Neural progenitor cell (in vitro differentiated cells): Measurements from ENCODE around the gene COL4A5. TPM values are rescaled to one million over a fixed set of nuclear protein-coding genes. Genes with fewer than 3 reads are reported as not detected.

Experiments
- DNase-seq: peaks from one replicate; pipeline ENCODE4 v3.0.0-alpha.2; 2016; ENCODE audit warnings: low spot score
- H2AFZ ChIP-seq: fragments of 200-600 bp; sonication (generic); replicated peaks from 2 replicates; pipeline ENCODE4 v1.6.1; 2016; ENCODE audit warnings: antibody characterized with exemption
- H3F3A ChIP-seq: fragments of 200-600 bp; sonication (generic); 2 replicates; pipeline ENCODE4 v1.6.1; 2016; ENCODE audit warnings: antibody characterized with exemption, low read depth
- H3K27ac ChIP-seq: fragments of 200-600 bp; sonication (generic); 2 replicates; pipeline ENCODE4 v1.5.1; 2016; ENCODE audit warnings: mild to moderate bottlenecking
- H3K27me3 ChIP-seq: fragments of 200-600 bp; sonication (generic); 2 replicates; pipeline ENCODE4 v1.6.1; 2016; ENCODE audit warnings: mild to moderate bottlenecking, moderate library complexity
- H3K36me3 ChIP-seq: fragments of 200-600 bp; sonication (generic); 2 replicates; pipeline ENCODE4 v1.5.1; 2016
- H3K4me1 ChIP-seq: fragments of 200-600 bp; sonication (generic); 2 replicates; pipeline ENCODE4 v1.6.1; 2016; ENCODE audit warnings: mixed run types
- H3K4me2 ChIP-seq: fragments of 200-600 bp; sonication (generic); 2 replicates; pipeline ENCODE4 v1.6.1; 2016
- H3K4me3 ChIP-seq: fragments of 200-600 bp; sonication (generic); 2 replicates; pipeline ENCODE4 v1.5.1; 2016
- H3K79me2 ChIP-seq: fragments of 200-600 bp; sonication (generic); 2 replicates; pipeline ENCODE4 v1.6.1; 2016; ENCODE audit warnings: low read depth
- H3K9ac ChIP-seq: fragments of 200-600 bp; sonication (generic); 2 replicates; pipeline ENCODE4 v1.6.1; 2016
- H3K9me3 ChIP-seq: fragments of 200-600 bp; sonication (generic); 2 replicates; pipeline ENCODE4 v1.5.1; 2016; ENCODE audit warnings: low read depth
- H4K20me1 ChIP-seq: fragments of 200-600 bp; sonication (generic); 2 replicates; pipeline ENCODE4 v1.6.1; 2016; ENCODE audit warnings: low read depth
- H3K27ac Mint-ChIP-seq: 3 replicates; pipeline ENCODE4 v1.8.0; 2021; ENCODE audit warnings: mixed read lengths
- H3K27me3 Mint-ChIP-seq: 2 replicates; pipeline ENCODE4 v1.8.0; 2022; ENCODE audit warnings: low read depth, mild to moderate bottlenecking, inconsistent platforms, moderate library complexity, mixed read lengths; ENCODE audit not compliant: insufficient read depth
- H3K36me3 Mint-ChIP-seq: 3 replicates; pipeline ENCODE4 v1.8.0; 2021; ENCODE audit warnings: mixed read lengths
- H3K4me1 Mint-ChIP-seq: 3 replicates; pipeline ENCODE4 v1.8.0; 2021; ENCODE audit warnings: mixed read lengths
- H3K4me3 Mint-ChIP-seq: 3 replicates; pipeline ENCODE4 v1.8.0; 2021; ENCODE audit warnings: mild to moderate bottlenecking, moderate library complexity, mixed read lengths
- H3K9me3 Mint-ChIP-seq: 3 replicates; pipeline ENCODE4 v1.8.0; 2020; ENCODE audit warnings: mixed read lengths
- CTCF ChIP-seq: fragments of 200-600 bp; sonication (generic); IDR thresholded peaks from 2 replicates; pipeline ENCODE4 v1.5.1; 2017; ENCODE audit warnings: antibody characterized with exemption, mild to moderate bottlenecking
- EZH2 ChIP-seq: fragments of 200-600 bp; sonication (generic); IDR thresholded peaks from 2 replicates; pipeline ENCODE4 v1.6.1; 2017; ENCODE audit warnings: antibody characterized with exemption, mild to moderate bottlenecking, moderate library complexity
- EZH2phosphoT487 ChIP-seq: fragments of 200-600 bp; sonication (generic); IDR thresholded peaks from 2 replicates; pipeline ENCODE4 v1.6.1; 2017; ENCODE audit warnings: antibody characterized with exemption
- total RNA-seq: library from RNA; depleted of rRNA; stranded (reverse); fragments of >200 nt; gene quantifications from 2 replicates; pipeline ENCODE4 v1.2.3, GENCODE V29; 2015; ENCODE audit warnings: low replicate concordance

Gene COL4A5
- total RNA-seq, 1 donor from 2014 or later = 115 TPM

- Histone ChIP-seq H3K9me3 (peaks cover 4% of the 10 kb centered on the region), H3K79me2 (no peaks in the 10 kb centered on the region), H3K36me3 (no peaks in the 10 kb centered on the region), H3K9ac (no peak overlapping the region), H3F3A (no peaks in the 10 kb centered on the region), H3K4me3 (no peak overlapping the region), H3K27ac (no peak overlapping the region), H4K20me1 (no peaks in the 10 kb centered on the region), H3K27me3 (no peaks in the 10 kb centered on the region), H3K4me2 (no peak overlapping the region), H2AFZ (no peak overlapping the region), H3K4me1 (no peaks in the 10 kb centered on the region)
- Mint-ChIP-seq H3K27me3 (no peaks in the 10 kb centered on the region), H3K4me1 (no peaks in the 10 kb centered on the region), H3K27ac (no peak overlapping the region), H3K9me3 (peaks cover 34% of the 10 kb centered on the region), H3K36me3 (peaks cover 70% of the 10 kb centered on the region), H3K4me3 (no peak overlapping the region)
- DNase-seq = no peak
- TF ChIP-seq EZH2phosphoT487 = no peak
- no peak for TF ChIP-seq CTCF
- TF ChIP-seq EZH2 = no peak
Observed at GRCh38 chrX:108516184-108516583, 76.5 kb downstream of the COL4A5 start.

- peaks cover 17% of the 10 kb centered on the region for H3K9me3 ChIP-seq
- H3F3A ChIP-seq = no peaks in the 10 kb centered on the region
- H3K36me3 Mint-ChIP-seq = peaks cover 71% of the 10 kb centered on the region
- H3K9ac ChIP-seq = no peak overlapping the region
- no peak overlapping the region for H3K4me3 ChIP-seq
- H3K27me3 ChIP-seq = no peaks in the 10 kb centered on the region
- no peaks in the 10 kb centered on the region for H4K20me1 ChIP-seq
- peaks cover 75% of the 10 kb centered on the region for H3K9me3 Mint-ChIP-seq
- peaks cover 2% of the 10 kb centered on the region for H3K27me3 Mint-ChIP-seq
- no peaks in the 10 kb centered on the region for H3K4me1 Mint-ChIP-seq
- H3K27ac Mint-ChIP-seq = no peak overlapping the region
- no peak overlapping the region for H2AFZ ChIP-seq
- H3K4me1 ChIP-seq = no peaks in the 10 kb centered on the region
- H3K4me2 ChIP-seq = no peak overlapping the region
- no peak overlapping the region for H3K4me3 Mint-ChIP-seq
- TF ChIP-seq CTCF = no peak
- TF ChIP-seq EZH2 = no peak
- TF ChIP-seq EZH2phosphoT487 = no peak
- no peak for DNase-seq
- no peaks in the 10 kb centered on the region for H3K36me3 ChIP-seq
- peaks cover 4% of the 10 kb centered on the region for H3K79me2 ChIP-seq
- H3K27ac ChIP-seq = no peak overlapping the region
Observed at GRCh38 chrX:108527724-108528123, 88.1 kb downstream of the COL4A5 start.

DNA sequence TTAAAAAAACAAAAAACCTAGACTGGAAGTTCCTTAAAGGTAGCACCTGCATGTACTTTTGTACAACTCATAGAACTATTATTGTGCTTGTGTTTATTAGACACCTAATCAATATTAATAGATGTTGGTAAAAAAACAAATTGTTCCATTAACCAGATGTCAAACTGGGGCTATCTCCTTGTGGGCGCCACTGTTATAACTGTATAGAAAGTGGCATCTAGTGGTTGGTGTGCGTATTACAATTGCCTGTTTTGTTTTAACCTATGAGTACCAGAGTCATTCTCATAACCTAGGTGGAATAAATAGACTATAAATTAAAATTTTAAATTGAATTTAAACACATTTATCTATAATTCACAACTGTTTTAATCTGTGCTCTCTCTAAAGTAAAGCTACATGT lies 97.4 kb downstream of the COL4A5 start:
- Mint-ChIP-seq H3K27ac (no peak overlapping the region), H3K27me3 (no peaks in the 10 kb centered on the region), H3K4me1 (no peaks in the 10 kb centered on the region), H3K9me3 (peaks cover 29% of the 10 kb centered on the region), H3K4me3 (no peak overlapping the region), H3K36me3 (peaks cover 56% of the 10 kb centered on the region)
- no peaks in the 10 kb centered on the region for H3K36me3 ChIP-seq
- no peaks in the 10 kb centered on the region for H3K9me3 ChIP-seq
- no peak overlapping the region for H3K4me2 ChIP-seq
- H3K4me1 ChIP-seq = no peaks in the 10 kb centered on the region
- no peak for TF ChIP-seq EZH2
- TF ChIP-seq CTCF = peak; percentile 77
- H2AFZ ChIP-seq = no peak overlapping the region
- no peaks in the 10 kb centered on the region for H3F3A ChIP-seq
- no peak overlapping the region for H3K27ac ChIP-seq
- H3K79me2 ChIP-seq = no peaks in the 10 kb centered on the region
- peak; percentile 61 for DNase-seq
- no peaks in the 10 kb centered on the region for H4K20me1 ChIP-seq
- H3K4me3 ChIP-seq = no peak overlapping the region
- no peaks in the 10 kb centered on the region for H3K27me3 ChIP-seq
- no peak overlapping the region for H3K9ac ChIP-seq
